H1 (cell line): ENCODE measurements around the gene RALA. TPM values are rescaled to one million over a fixed set of nuclear protein-coding genes. Genes with fewer than 3 reads are reported as not detected.

Experiments
- CTCF ChIA-PET: fragments of 300-600 bp; sonication (Branson Sonifier 250); formaldehyde crosslinking; loops from one replicate; lab custom pipeline; 2021; ENCODE audit not compliant: partially characterized antibody; lab: Charles Lee
- POLR2A ChIA-PET: fragments of 300-600 bp; sonication (Branson Sonifier 250); formaldehyde crosslinking; loops from one replicate; lab custom pipeline; 2021; ENCODE audit warnings: inconsistent platforms; ENCODE audit not compliant: partially characterized antibody; lab: Charles Lee
- DNase-seq, 2 experiments: peaks; one replicate each; pipeline versions ENCODE4 v3.0.0 to v3.0.0-alpha.2; 2010 to 2022; ENCODE audit warnings: low spot score in 2 of 2, low read depth in 1 of 2, mixed read lengths in 1 of 2
- FAIRE-seq: peaks from 2 replicates; lab custom pipeline; 2011; peaks lifted over from hg19 to GRCh38; lab: Jason Lieb, UNC
- H2AFZ ChIP-seq: 2 replicates; pipeline ENCODE4 v1.8.1; 2012; ENCODE audit warnings: low read length, inconsistent platforms
- H2AK5ac ChIP-seq: 2 replicates; pipeline ENCODE4 v1.6.1; 2013; ENCODE audit warnings: low read depth, low read length
- H2BK120ac ChIP-seq: replicated peaks from 2 replicates; pipeline ENCODE3; 2013; ENCODE audit warnings: low read depth, low read length, inconsistent platforms
- H2BK12ac ChIP-seq: 2 replicates; pipeline ENCODE4 v1.6.1; 2013; ENCODE audit warnings: low read depth, low read length
- H2BK15ac ChIP-seq: 2 replicates; pipeline ENCODE4 v1.6.1; 2013; ENCODE audit warnings: low read length
- H2BK20ac ChIP-seq: 2 replicates; pipeline ENCODE4 v1.6.1; 2013; ENCODE audit warnings: low read length
- H2BK5ac ChIP-seq: 2 replicates; pipeline ENCODE4 v1.6.1; 2013; ENCODE audit warnings: low read depth, low read length
- H3K14ac ChIP-seq: 2 replicates; pipeline ENCODE4 v1.6.1; 2013; ENCODE audit warnings: inconsistent platforms; ENCODE audit not compliant: insufficient read length
- H3K18ac ChIP-seq: 2 replicates; pipeline ENCODE4 v1.6.1; 2013; ENCODE audit warnings: low read length; ENCODE audit errors: extremely low read depth
- H3K23ac ChIP-seq: 2 replicates; pipeline ENCODE4 v1.6.1; 2013; ENCODE audit warnings: inconsistent platforms; ENCODE audit not compliant: insufficient read length
- H3K23me2 ChIP-seq: 2 replicates; pipeline ENCODE4 v1.6.1; 2013; ENCODE audit warnings: low read depth, low read length
- H3K27ac ChIP-seq: 2 replicates; pipeline ENCODE4 v1.6.1; 2011; ENCODE audit warnings: low read depth, low read length, inconsistent platforms
- H3K27me3 ChIP-seq, 4 experiments: replicated peaks in 1 of 4; 1 replicate in 1 of 4; 2 replicates in 3 of 4; pipeline versions ENCODE4 v1.6.1 to v1.8.1; 2011 to 2013; ENCODE audit warnings: low read length in 3 of 4, mild to moderate bottlenecking in 3 of 4, inconsistent platforms in 2 of 4, mixed read lengths in 2 of 4, moderate library complexity in 1 of 4; ENCODE audit not compliant: control insufficient read depth in 3 of 4, insufficient read depth in 3 of 4; ENCODE audit errors: extremely low read depth in 1 of 4
- H3K36me3 ChIP-seq, 4 experiments: 2 replicates each; pipeline versions ENCODE4 v1.6.1 to v1.8.1; 2011 to 2013; ENCODE audit warnings: mild to moderate bottlenecking in 4 of 4, low read length in 3 of 4, moderate library complexity in 2 of 4, control low read depth in 1 of 4, inconsistent platforms in 1 of 4; ENCODE audit not compliant: insufficient read depth in 4 of 4, control insufficient read depth in 2 of 4
- H3K4ac ChIP-seq: replicated peaks from 2 replicates; pipeline ENCODE3; 2013; ENCODE audit warnings: low read length, low read depth, mixed read lengths, inconsistent platforms; ENCODE audit not compliant: insufficient read length
- H3K4me1 ChIP-seq, 4 experiments: replicated peaks in 1 of 4; 1 replicate in 1 of 4; 2 replicates in 3 of 4; pipeline versions ENCODE4 v1.6.1 to v1.8.1; 2011 to 2013; ENCODE audit warnings: low read length in 3 of 4, inconsistent platforms in 2 of 4, mixed read lengths in 1 of 4; ENCODE audit not compliant: insufficient read depth in 4 of 4, control insufficient read depth in 3 of 4
- H3K4me2 ChIP-seq, 2 experiments: 2 replicates each; pipeline versions ENCODE4 v1.6.1 to v1.8.1; 2011 to 2013; ENCODE audit warnings: low read depth in 2 of 2, low read length in 2 of 2, control low read depth in 1 of 2, inconsistent platforms in 1 of 2, mild to moderate bottlenecking in 1 of 2; ENCODE audit not compliant: insufficient read depth in 1 of 2
- H3K4me3 ChIP-seq, 4 experiments: fragments of 200-600, 300-600 bp in 1 of 4; sonication (generic), shearing (Covaris generic), sonication (Bioruptor Twin) in 1 of 4; 2 replicates each; pipeline versions ENCODE4 v1.5.1 to v1.8.1; 2011 to 2016; ENCODE audit warnings: low read length in 4 of 4, low read depth in 3 of 4, control low read depth in 2 of 4, inconsistent platforms in 2 of 4, mild to moderate bottlenecking in 2 of 4, mixed read lengths in 1 of 4, moderate library complexity in 1 of 4; ENCODE audit not compliant: insufficient read depth in 2 of 4; ENCODE audit errors: extremely low read depth in 1 of 4
- H3K56ac ChIP-seq: replicated peaks from 2 replicates; pipeline ENCODE3; 2013; ENCODE audit warnings: low read depth, mild to moderate bottlenecking, mixed read lengths, low read length, inconsistent platforms; ENCODE audit not compliant: insufficient read length
- H3K79me1 ChIP-seq: 2 replicates; pipeline ENCODE4 v1.6.1; 2013; ENCODE audit warnings: low read depth, low read length, control low read depth
- H3K79me2 ChIP-seq, 2 experiments: 2 replicates each; pipeline versions ENCODE4 v1.6.1 to v1.8.1; 2012 to 2013; ENCODE audit warnings: low read length in 2 of 2, mild to moderate bottlenecking in 2 of 2, inconsistent platforms in 1 of 2; ENCODE audit not compliant: insufficient read depth in 2 of 2, control insufficient read depth in 1 of 2
- H3K9ac ChIP-seq, 4 experiments: replicated peaks in 1 of 4; 1 replicate in 1 of 4; 2 replicates in 3 of 4; pipeline versions ENCODE4 v1.6.1 to v1.8.1; 2011 to 2013; ENCODE audit warnings: low read depth in 3 of 4, low read length in 3 of 4, control low read depth in 2 of 4, mild to moderate bottlenecking in 2 of 4, moderate library complexity in 2 of 4, inconsistent platforms in 1 of 4; ENCODE audit errors: extremely low read depth in 1 of 4
- H3K9me3 ChIP-seq, 2 experiments: 2 replicates each; pipeline versions ENCODE4 v1.6.1 to v1.8.1; 2012 to 2013; ENCODE audit warnings: mild to moderate bottlenecking in 2 of 2, moderate library complexity in 2 of 2, control low read depth in 1 of 2, inconsistent platforms in 1 of 2, low read depth in 1 of 2, low read length in 1 of 2, mixed read lengths in 1 of 2; ENCODE audit not compliant: insufficient read depth in 2 of 2
- H4K20me1 ChIP-seq, 2 experiments: replicated peaks in 1 of 2; 2 replicates each; pipeline versions ENCODE3 to v1.8.1; 2011 to 2013; ENCODE audit warnings: inconsistent platforms in 2 of 2, low read length in 2 of 2, mild to moderate bottlenecking in 1 of 2; ENCODE audit not compliant: insufficient read depth in 2 of 2, control insufficient read depth in 1 of 2
- H4K5ac ChIP-seq: 2 replicates; pipeline ENCODE4 v1.6.1; 2013; ENCODE audit warnings: low read length, low read depth, mixed read lengths, inconsistent platforms; ENCODE audit not compliant: insufficient read length
- H4K8ac ChIP-seq: 2 replicates; pipeline ENCODE4 v1.8.0; 2013; ENCODE audit warnings: mild to moderate bottlenecking, moderate library complexity, low read length, inconsistent platforms; ENCODE audit not compliant: insufficient read depth; ENCODE audit errors: extremely low read depth
- H4K91ac ChIP-seq: replicated peaks from 2 replicates; pipeline ENCODE3; 2013; ENCODE audit warnings: low read length, mixed read lengths, inconsistent platforms; ENCODE audit not compliant: insufficient read length
- NANOG ChIP-seq: IDR thresholded peaks from 2 replicates; pipeline ENCODE4 v1.6.1; 2011; ENCODE audit warnings: low read length, low read depth, mild to moderate bottlenecking, inconsistent platforms; ENCODE audit not compliant: insufficient read depth, poor library complexity, severe bottlenecking
- PHF8 ChIP-seq: fragments of 200-600 bp; sonication (generic); conservative IDR thresholded peaks from 2 replicates; pipeline ENCODE4 v1.7.1; 2012; ENCODE audit warnings: low read depth, mild to moderate bottlenecking, inconsistent platforms, low read length, moderate library complexity
- POLR2AphosphoS5 ChIP-seq: IDR thresholded peaks from 2 replicates; pipeline ENCODE4 v1.6.1; 2011; ENCODE audit warnings: low read depth, low read length
- WGBS, 2 experiments: shearing (Covaris generic) in 1 of 2; methylation state at CpG; one replicate each; pipeline versions ENCODE4 v1.1.6 to v1.1.7; 2013 to 2015; ENCODE audit warnings: low lambda C conversion rate in 2 of 2, mixed read lengths in 2 of 2, inconsistent platforms in 1 of 2, low coverage in 1 of 2, missing lambda C conversion rate in 1 of 2; ENCODE audit not compliant: insufficient replicate concordance in 2 of 2, insufficient coverage in 1 of 2, insufficient read length in 1 of 2; ENCODE audit errors: extremely low coverage in 1 of 2, missing lambda C conversion rate in 1 of 2; 5-methylcytosine and 5-hydroxymethylcytosine counted together
- polyA plus RNA-seq, 7 experiments: library from polyadenylated mRNA; depleted of rRNA in 3 of 7; stranded (reverse) in 5 of 7; unstranded in 2 of 7; fragments of >200 nt in 5 of 7; fragments of 200-250 nt in 2 of 7; gene quantifications; 1 replicate in 5 of 7; 2 replicates in 1 of 7; 4 replicates in 1 of 7; pipeline versions ENCODE4 v1.2.1 to v1.2.3, GENCODE V29; 2011 to 2013; ENCODE audit warnings: missing spikeins in 2 of 7, mixed read lengths in 2 of 7
- total RNA-seq: library from RNA; stranded (reverse); fragmentation: NEBNext Ultra II Directional; extraction: Animal tissue kit (Norgen Biotek cat#: 25700); gene quantifications from 2 replicates; pipeline ENCODE4 v1.2.1, GENCODE V29; 2021

The RALA gene
- total and polyA plus RNA-seq, 2 of the 8 experiments (the other 6 are each of a cell fraction or from before 2014, with no cell fraction given), result 24.1 to 72.8 TPM

GRCh38 chr7:39732837-39733804, 109.7 kb downstream of the RALA start:
- Histone ChIP-seq H4K5ac (peak overlapping the region; percentile 49), H3K4me2 (peak overlapping the region; percentile 87 to 100), H3K14ac (no peak overlapping the region), H2BK5ac (peak overlapping the region; percentile 55), H3K18ac (peak overlapping the region; percentile 52), H3K4me3 (peak overlapping the region; percentile 34 to 65 (median 58)), H2AFZ (peak overlapping the region; percentile 95), H3K79me1 (peaks cover 2% of the 10 kb centered on the region; the same call in 1 of the 2 replicates), H3K56ac (no peak overlapping the region), H3K9me3 (no peaks in the 10 kb centered on the region), H3K79me2 (peaks cover 0 to 12% of the 10 kb centered on the region in 2 experiments; a peak in 1 of 4 replicates), H3K4ac (no peak overlapping the region), H3K27ac (peak overlapping the region; percentile 75), H2BK20ac (peak overlapping the region; percentile 64; the same call in 1 of the 2 replicates), H4K91ac (peak overlapping the region; percentile 18), H3K23ac (no peak overlapping the region), H4K8ac (peak overlapping the region; percentile 69; the same call in 1 of the 2 replicates), H3K27me3 (peaks cover 0 to 15% (median 6%) of the 10 kb centered on the region in 4 experiments; a peak in 3 of 7 replicates), H3K9ac (peak overlapping the region; percentile 55 to 79 (median 64)), H3K36me3 (no peaks in the 10 kb centered on the region), H3K4me1 (peaks cover 6 to 13% (median 7%) of the 10 kb centered on the region in 4 experiments), H2BK15ac (peak overlapping the region; percentile 66; the same call in 1 of the 2 replicates), H4K20me1 (no peaks in the 10 kb centered on the region), H2BK12ac (peak overlapping the region; percentile 94; the same call in 1 of the 2 replicates), H3K23me2 (peaks cover 10% of the 10 kb centered on the region), H2AK5ac (peak overlapping the region; percentile 58; the same call in 1 of the 2 replicates), H2BK120ac (no peak overlapping the region)
- DNase-seq, result peak; percentile 94 to 99
- WGBS, 2 experiments, result 4% methylated on average over 52 of the region's 52 CpGs; no CpG with 5 or more reads in 1 of the 2 experiments
- FAIRE-seq, result peak; percentile 68
- POLR2A ChIA-PET, result interaction anchor here (0.7 to 3.4 kb wide), 13 partner anchors 8 to 110 kb away, joined by 3 to 17 read pairs (median 5); partner anchors contain the start of gene RALA
- CTCF ChIA-PET, result interaction anchor here (1.5 to 8.7 kb wide), 7 partner anchors 9 to 154 kb away, joined by 3 to 85 read pairs (median 6); no protein-coding TSS in a partner anchor
- TF ChIP-seq PHF8 (peak; percentile 15), POLR2AphosphoS5 (peak; percentile 70; the same call in 1 of the 2 replicates), NANOG (no peak)
